SK-N-SH (cell line): ENCODE data around the gene TAF11L7.
"Not testable (repeated sequence)": the region's sequence is repeated elsewhere in the genome, so short reads cannot be mapped to it uniquely, and the experiment has no call there.

Experiments used
- CTCF ChIP-seq: fragments of 200-600 bp; sonication (generic); IDR thresholded peaks from 2 replicates; pipeline ENCODE4 v1.6.1; 2017; ENCODE audit warnings: antibody characterized with exemption, mild to moderate bottlenecking, moderate library complexity
- EZH2phosphoT487 ChIP-seq: fragments of 200-600 bp; sonication (generic); IDR thresholded peaks from 2 replicates; pipeline ENCODE4 v1.6.1; 2017; ENCODE audit warnings: low read depth, mixed run types, mild to moderate bottlenecking, antibody characterized with exemption, moderate library complexity, borderline replicate concordance
- FOXM1 ChIP-seq: IDR thresholded peaks from 2 replicates; pipeline ENCODE4 v1.4.0; 2012; ENCODE audit warnings: low read depth, mild to moderate bottlenecking
- GABPA ChIP-seq: IDR thresholded peaks from 2 replicates; pipeline ENCODE4 v1.4.0; 2012; ENCODE audit warnings: low read depth, mild to moderate bottlenecking
- MAX ChIP-seq: IDR thresholded peaks from 2 replicates; pipeline ENCODE4 v1.4.0; 2012; ENCODE audit warnings: low read depth
- MXI1 ChIP-seq: IDR thresholded peaks from 2 replicates; pipeline ENCODE4 v1.6.1; 2012; ENCODE audit warnings: mild to moderate bottlenecking, low read depth, low read length, improper control_type of control experiment
- POLR2AphosphoS5 ChIP-seq: IDR thresholded peaks from 2 replicates; pipeline ENCODE4 v1.6.1; 2012; ENCODE audit warnings: low read depth, low read length
- RAD21 ChIP-seq: IDR thresholded peaks from 2 replicates; pipeline ENCODE4 v1.6.1; 2012; ENCODE audit warnings: mild to moderate bottlenecking, low read length
- RCOR1 ChIP-seq: fragments of 150-350 bp; IDR thresholded peaks from 2 replicates; pipeline ENCODE4 v1.6.1; 2017; ENCODE audit warnings: antibody characterized with exemption, low read length
- RFX5 ChIP-seq: IDR thresholded peaks from 2 replicates; pipeline ENCODE4 v1.6.1; 2012; ENCODE audit warnings: mild to moderate bottlenecking, improper control_type of control experiment, low read length
- SIN3A ChIP-seq: IDR thresholded peaks from 2 replicates; pipeline ENCODE4 v1.6.1; 2012; ENCODE audit warnings: low read depth, mild to moderate bottlenecking, low read length, moderate library complexity, borderline replicate concordance
- YY1 ChIP-seq: IDR thresholded peaks from 2 replicates; pipeline ENCODE4 v1.4.0; 2012; ENCODE audit warnings: low read depth, mild to moderate bottlenecking

GRCh38 chr5:17590860-17591259 lies 5.3 kb upstream of the TAF11L7 start, which contains the start of gene TAF11L8:
- not testable (repeated sequence) for TF ChIP-seq GABPA, CTCF, MXI1, FOXM1, RFX5, POLR2AphosphoS5, EZH2phosphoT487, YY1, RAD21, MAX, RCOR1, SIN3A
